ENCODE measurements around the gene COL6A2.

The COL6A2 gene

GRCh38 chr21:46054031-46054430 lies 43.9 kb upstream of the COL6A2 start:
- no peaks in the 10 kb centered on the region for H3K79me1 ChIP-seq (ENCODE audit: low read length)
- no peak overlapping the region for H3K4me3 ChIP-seq (ENCODE audit: low read depth, low read length)
- no peak overlapping the region for H2BK120ac ChIP-seq (ENCODE audit: insufficient read depth, low read length, poor library complexity)
- H2BK5ac ChIP-seq (ENCODE audit: low read depth, low read length, poor library complexity): no peak overlapping the region
- H2AFZ ChIP-seq (ENCODE audit: insufficient read depth, low read length, poor library complexity): no peak overlapping the region
- H4K91ac ChIP-seq (ENCODE audit: low read depth, low read length): no peak overlapping the region
- H3K27ac ChIP-seq (ENCODE audit: low read depth, low read length): no peak overlapping the region
- H3K4ac ChIP-seq (ENCODE audit: low read depth, low read length): no peak overlapping the region
- H2AK5ac ChIP-seq (ENCODE audit: low read length): no peak overlapping the region
- H3K4me2 ChIP-seq (ENCODE audit: low read length): no peak overlapping the region
- no peak overlapping the region for H4K8ac ChIP-seq (ENCODE audit: low read depth, low read length)
- H3K9ac ChIP-seq (ENCODE audit: low read length): no peak overlapping the region
- H3K4me1 ChIP-seq (ENCODE audit: control insufficient read depth in 1 of 2, insufficient read depth in 2 of 2, low read length in 2 of 2): peaks cover 0 to 8% of the 10 kb centered on the region in 2 experiments
- H3K27me3 ChIP-seq (ENCODE audit: insufficient read depth, low read length): no peaks in the 10 kb centered on the region
- no CpG with 5 or more reads among the region's 10 CpGs for WGBS (ENCODE audit: extremely low coverage, insufficient coverage, insufficient read length)
- no peak for DNase-seq
- H4K12ac ChIP-seq (ENCODE audit: low read depth, low read length): no peak overlapping the region
- no peak overlapping the region for H3K23ac ChIP-seq (ENCODE audit: low read length)
- H3K9me3 ChIP-seq (ENCODE audit: insufficient read depth, low read depth, low read length): peaks cover 10% of the 10 kb centered on the region
- H3K79me2 ChIP-seq (ENCODE audit: control insufficient read depth, insufficient read depth, low read length, poor library complexity): no peaks in the 10 kb centered on the region
- H3K36me3 ChIP-seq (ENCODE audit: control insufficient read depth in 1 of 2, insufficient read depth in 2 of 2, low read length in 2 of 2): no peaks in the 10 kb centered on the region
- no peak overlapping the region for H3K18ac ChIP-seq (ENCODE audit: low read length)
- H2BK12ac ChIP-seq (ENCODE audit: low read length): no peak overlapping the region
- H3K14ac ChIP-seq (ENCODE audit: low read length): no peak overlapping the region

- Histone ChIP-seq H3K9ac (ENCODE audit: low read length) (no peak overlapping the region), H3K18ac (ENCODE audit: low read length) (no peak overlapping the region), H2AFZ (ENCODE audit: insufficient read depth, low read length, poor library complexity) (no peak overlapping the region), H3K4me1 (ENCODE audit: control insufficient read depth in 1 of 2, insufficient read depth in 2 of 2, low read length in 2 of 2) (peaks cover 0 to 4% of the 10 kb centered on the region in 2 experiments), H2BK12ac (ENCODE audit: low read length) (no peak overlapping the region), H4K91ac (ENCODE audit: low read depth, low read length) (no peak overlapping the region), H3K4me3 (ENCODE audit: low read depth, low read length) (no peak overlapping the region), H3K27ac (ENCODE audit: low read depth, low read length) (no peak overlapping the region), H3K9me3 (ENCODE audit: insufficient read depth, low read depth, low read length) (peaks cover 15% of the 10 kb centered on the region), H2BK120ac (ENCODE audit: insufficient read depth, low read length, poor library complexity) (no peak overlapping the region), H2AK5ac (ENCODE audit: low read length) (no peak overlapping the region), H3K4ac (ENCODE audit: low read depth, low read length) (no peak overlapping the region), H4K8ac (ENCODE audit: low read depth, low read length) (no peak overlapping the region), H3K4me2 (ENCODE audit: low read length) (no peak overlapping the region), H3K14ac (ENCODE audit: low read length) (no peak overlapping the region), H3K27me3 (ENCODE audit: insufficient read depth, low read length) (no peaks in the 10 kb centered on the region), H4K12ac (ENCODE audit: low read depth, low read length) (no peak overlapping the region), H3K23ac (ENCODE audit: low read length) (no peak overlapping the region), H3K79me1 (ENCODE audit: low read length) (no peaks in the 10 kb centered on the region), H3K36me3 (ENCODE audit: control insufficient read depth in 1 of 2, insufficient read depth in 2 of 2, low read length in 2 of 2) (no peaks in the 10 kb centered on the region), H3K79me2 (ENCODE audit: control insufficient read depth, insufficient read depth, low read length, poor library complexity) (no peaks in the 10 kb centered on the region), H2BK5ac (ENCODE audit: low read depth, low read length, poor library complexity) (no peak overlapping the region)
- WGBS (ENCODE audit: extremely low coverage, insufficient coverage, insufficient read length): no CpG with 5 or more reads among the region's 12 CpGs
- DNase-seq: no peak
These were observed 43.4 kb upstream of the COL6A2 start for GRCh38 chr21:46054451-46054881.

GRCh38 chr21:46055863-46056281 lies 42.0 kb upstream of the COL6A2 start:
- peaks cover 26% of the 10 kb centered on the region for H3K9me3 ChIP-seq (ENCODE audit: insufficient read depth, low read depth, low read length)
- H3K4me2 ChIP-seq (ENCODE audit: low read length): no peak overlapping the region
- WGBS (ENCODE audit: extremely low coverage, insufficient coverage, insufficient read length): no CpG with 5 or more reads among the region's 23 CpGs
- H2BK120ac ChIP-seq (ENCODE audit: insufficient read depth, low read length, poor library complexity): no peak overlapping the region
- H3K27ac ChIP-seq (ENCODE audit: low read depth, low read length): no peak overlapping the region
- H3K9ac ChIP-seq (ENCODE audit: low read length): no peak overlapping the region
- no peak overlapping the region for H3K4me3 ChIP-seq (ENCODE audit: low read depth, low read length)
- no peaks in the 10 kb centered on the region for H3K4me1 ChIP-seq (ENCODE audit: control insufficient read depth in 1 of 2, insufficient read depth in 2 of 2, low read length in 2 of 2)
- no peak overlapping the region for H4K8ac ChIP-seq (ENCODE audit: low read depth, low read length)
- no peak overlapping the region for H4K91ac ChIP-seq (ENCODE audit: low read depth, low read length)
- no peak overlapping the region for H3K18ac ChIP-seq (ENCODE audit: low read length)
- H3K79me2 ChIP-seq (ENCODE audit: control insufficient read depth, insufficient read depth, low read length, poor library complexity): no peaks in the 10 kb centered on the region
- H2BK5ac ChIP-seq (ENCODE audit: low read depth, low read length, poor library complexity): no peak overlapping the region
- no peak overlapping the region for H3K4ac ChIP-seq (ENCODE audit: low read depth, low read length)
- H3K14ac ChIP-seq (ENCODE audit: low read length): no peak overlapping the region
- H2AFZ ChIP-seq (ENCODE audit: insufficient read depth, low read length, poor library complexity): no peak overlapping the region
- no peak overlapping the region for H4K12ac ChIP-seq (ENCODE audit: low read depth, low read length)
- H2BK12ac ChIP-seq (ENCODE audit: low read length): no peak overlapping the region
- DNase-seq: no peak
- no peaks in the 10 kb centered on the region for H3K27me3 ChIP-seq (ENCODE audit: insufficient read depth, low read length)
- no peak overlapping the region for H2AK5ac ChIP-seq (ENCODE audit: low read length)
- no peak overlapping the region for H3K23ac ChIP-seq (ENCODE audit: low read length)
- H3K36me3 ChIP-seq (ENCODE audit: control insufficient read depth in 1 of 2, insufficient read depth in 2 of 2, low read length in 2 of 2): no peaks in the 10 kb centered on the region
- H3K79me1 ChIP-seq (ENCODE audit: low read length): no peaks in the 10 kb centered on the region

- H3K9me3 ChIP-seq (ENCODE audit: insufficient read depth, low read depth, low read length): peaks cover 27% of the 10 kb centered on the region
- no peak overlapping the region for H3K18ac ChIP-seq (ENCODE audit: low read length)
- no peak overlapping the region for H3K14ac ChIP-seq (ENCODE audit: low read length)
- H3K23ac ChIP-seq (ENCODE audit: low read length): no peak overlapping the region
- no peak overlapping the region for H4K12ac ChIP-seq (ENCODE audit: low read depth, low read length)
- H2BK12ac ChIP-seq (ENCODE audit: low read length): no peak overlapping the region
- H3K27me3 ChIP-seq (ENCODE audit: insufficient read depth, low read length): no peaks in the 10 kb centered on the region
- H4K91ac ChIP-seq (ENCODE audit: low read depth, low read length): no peak overlapping the region
- no peak overlapping the region for H2BK120ac ChIP-seq (ENCODE audit: insufficient read depth, low read length, poor library complexity)
- H3K36me3 ChIP-seq (ENCODE audit: control insufficient read depth in 1 of 2, insufficient read depth in 2 of 2, low read length in 2 of 2): no peaks in the 10 kb centered on the region
- no peak overlapping the region for H3K27ac ChIP-seq (ENCODE audit: low read depth, low read length)
- no peak overlapping the region for H3K9ac ChIP-seq (ENCODE audit: low read length)
- H3K4me1 ChIP-seq (ENCODE audit: control insufficient read depth in 1 of 2, insufficient read depth in 2 of 2, low read length in 2 of 2): no peaks in the 10 kb centered on the region
- no peaks in the 10 kb centered on the region for H3K79me2 ChIP-seq (ENCODE audit: control insufficient read depth, insufficient read depth, low read length, poor library complexity)
- WGBS (ENCODE audit: extremely low coverage, insufficient coverage, insufficient read length): no CpG with 5 or more reads among the region's 26 CpGs
- no peak overlapping the region for H2AK5ac ChIP-seq (ENCODE audit: low read length)
- H3K79me1 ChIP-seq (ENCODE audit: low read length): no peaks in the 10 kb centered on the region
- H3K4me3 ChIP-seq (ENCODE audit: low read depth, low read length): no peak overlapping the region
- H2BK5ac ChIP-seq (ENCODE audit: low read depth, low read length, poor library complexity): no peak overlapping the region
- no peak overlapping the region for H2AFZ ChIP-seq (ENCODE audit: insufficient read depth, low read length, poor library complexity)
- no peak overlapping the region for H3K4me2 ChIP-seq (ENCODE audit: low read length)
- H3K4ac ChIP-seq (ENCODE audit: low read depth, low read length): no peak overlapping the region
- DNase-seq: no peak
- no peak overlapping the region for H4K8ac ChIP-seq (ENCODE audit: low read depth, low read length)
These were observed 41.4 kb upstream of the COL6A2 start for GRCh38 chr21:46056450-46056903.
